Sciatic nerve (tissue), 2 donors: ENCODE data around the gene RAB13. TPM values are rescaled to one million over a fixed set of nuclear protein-coding genes. Genes with fewer than 3 reads are reported as not detected.
A peak's percentile ranks its signal among the peaks of the same experiment; 100 is the strongest.

Experiments
- ATAC-seq: fragments of 200-7000 bp; cut with Tn5 transposase; one replicate; pipeline ENCODE4 v1.9.1; 2020; ENCODE audit warnings: mild to moderate bottlenecking, moderate library complexity
- DNase-seq: peaks from one replicate; pipeline ENCODE4 v3.0.0-alpha.2; 2020; ENCODE audit warnings: low spot score
- intact Hi-C: fragments of 100-400 bp; cut with DNase I; formaldehyde crosslinking; loops from one replicate; pipeline ENCODE4 v1.14.2; 2022
- total RNA-seq: library from RNA; stranded (reverse); fragmentation: NEBNext Ultra II Directional; extraction: Animal tissue kit (Norgen Biotek cat#: 25700); gene quantifications from one replicate; pipeline ENCODE4 v1.2.1, GENCODE V29; 2021
- donor health status: DM: no; HTN: no; CAD: no.
- donor health status: DM: no; HTN: no; CAD: no.

RAB13 gene
- total RNA-seq, 1 donor from 2014 or later: 90.1 TPM

DNA sequence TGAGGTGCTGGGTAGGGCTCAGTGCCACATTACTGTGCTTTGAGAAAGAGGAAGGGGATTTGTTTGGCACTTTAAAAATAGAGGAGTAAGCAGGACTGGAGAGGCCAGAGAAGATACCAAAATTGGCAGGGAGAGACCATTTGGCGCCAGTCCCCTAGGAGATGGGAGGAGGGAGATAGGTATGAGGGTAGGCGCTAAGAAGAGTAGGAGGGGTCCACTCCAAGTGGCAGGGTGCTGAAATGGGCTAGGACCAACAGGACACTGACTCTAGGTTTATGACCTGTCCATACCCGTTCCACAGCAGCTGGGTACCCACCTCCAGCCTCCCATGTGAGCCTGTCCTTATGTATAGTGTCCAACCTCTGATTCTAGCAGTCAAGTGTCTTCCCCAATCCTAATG lies 26.7 kb downstream of the RAB13 start:
- intact Hi-C loops: no loop called here
- no peak for DNase-seq
- no peak for ATAC-seq

DNA sequence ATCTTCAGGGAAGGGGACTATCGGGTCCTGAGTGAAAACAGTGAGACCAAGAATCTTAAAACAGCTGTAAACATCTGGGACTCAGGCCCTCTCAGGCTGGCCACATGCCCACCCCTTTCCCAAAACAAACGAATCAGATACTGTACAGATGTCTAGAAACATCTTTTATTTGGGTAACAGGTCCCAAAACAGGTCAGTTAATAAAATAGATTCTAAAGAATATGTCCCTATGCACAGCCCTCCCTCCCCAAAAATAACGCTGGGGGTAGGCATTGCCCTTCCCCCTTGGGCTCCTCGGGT lies 27.2 kb downstream of the RAB13 start:
- intact Hi-C loops: no loop called here

DNA sequence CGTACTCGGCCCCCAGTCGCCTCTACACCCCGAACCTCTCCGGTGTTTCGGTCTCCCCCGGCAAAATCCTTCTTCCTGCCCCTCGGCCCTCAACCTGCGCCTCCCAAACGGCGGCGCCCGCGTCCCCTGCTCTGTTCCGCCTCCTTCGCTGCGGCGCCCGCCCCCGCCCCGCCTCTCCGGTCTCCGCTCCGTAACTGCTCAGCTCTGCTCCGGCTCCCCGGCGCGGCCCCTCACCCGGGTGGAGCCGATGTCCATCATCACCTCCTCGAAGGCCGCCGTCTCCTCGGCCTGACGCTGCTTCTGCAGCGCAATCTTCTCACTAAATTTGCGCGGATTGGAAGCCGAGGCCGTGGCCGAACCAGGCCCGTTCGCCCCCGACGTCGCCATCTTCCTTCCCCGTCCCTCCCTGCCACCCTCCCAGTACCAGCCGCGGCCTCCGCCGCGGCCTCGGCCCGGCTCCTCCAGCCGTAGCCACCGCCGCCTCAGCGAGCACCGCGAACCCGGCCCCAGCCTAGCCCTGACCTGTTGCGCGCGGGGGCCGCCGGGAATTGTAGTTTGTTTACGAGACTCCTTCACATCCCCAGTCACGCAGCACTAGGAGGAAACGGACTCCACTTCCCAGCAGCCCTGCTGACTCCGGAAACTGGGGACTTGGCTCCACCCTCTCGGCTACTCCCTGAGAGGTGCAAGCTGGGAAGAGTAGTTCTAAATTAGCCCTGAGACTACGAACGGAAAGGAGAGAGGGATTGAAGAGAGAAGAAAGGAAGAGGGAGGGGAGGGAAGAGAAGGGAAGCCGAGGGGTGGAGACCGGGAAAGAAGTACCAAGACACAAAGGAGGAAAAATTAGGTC lies 27.8 kb downstream of the RAB13 start, which contains the start of gene CRTC2:
TSS of gene CRTC2 (minus strand) at position 502 of the 850 bp plus-strand sequence. CDS start at position 387, 115 bp downstream.
- DNase-seq: peak; percentile 99
- ATAC-seq: peak; percentile 94
- intact Hi-C loops: no loop called here

More for the DNA sequence above, 27.2 kb downstream of the RAB13 start:
- DNase-seq (no peak), ATAC-seq (no peak)

DNA sequence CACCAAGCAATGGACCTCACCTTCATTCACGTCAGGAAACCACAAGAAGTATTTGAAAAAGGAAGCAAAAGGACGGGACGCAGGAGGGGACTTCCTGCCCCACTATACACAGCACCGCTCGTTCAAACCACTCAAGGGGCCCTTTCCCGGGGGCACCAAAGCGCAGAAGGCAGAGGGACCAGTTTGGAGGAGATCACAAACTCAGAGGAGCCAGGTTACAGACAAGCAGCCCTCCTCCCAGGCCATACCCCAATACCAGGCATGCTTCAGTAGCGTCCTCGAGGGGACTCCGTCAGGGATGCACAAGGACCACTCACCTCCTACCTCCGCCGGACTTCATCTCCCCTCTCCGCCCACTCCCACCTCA lies 28.4 kb downstream of the RAB13 start:
- intact Hi-C loops: no loop called here
- no peak for ATAC-seq
- no peak for DNase-seq

DNA sequence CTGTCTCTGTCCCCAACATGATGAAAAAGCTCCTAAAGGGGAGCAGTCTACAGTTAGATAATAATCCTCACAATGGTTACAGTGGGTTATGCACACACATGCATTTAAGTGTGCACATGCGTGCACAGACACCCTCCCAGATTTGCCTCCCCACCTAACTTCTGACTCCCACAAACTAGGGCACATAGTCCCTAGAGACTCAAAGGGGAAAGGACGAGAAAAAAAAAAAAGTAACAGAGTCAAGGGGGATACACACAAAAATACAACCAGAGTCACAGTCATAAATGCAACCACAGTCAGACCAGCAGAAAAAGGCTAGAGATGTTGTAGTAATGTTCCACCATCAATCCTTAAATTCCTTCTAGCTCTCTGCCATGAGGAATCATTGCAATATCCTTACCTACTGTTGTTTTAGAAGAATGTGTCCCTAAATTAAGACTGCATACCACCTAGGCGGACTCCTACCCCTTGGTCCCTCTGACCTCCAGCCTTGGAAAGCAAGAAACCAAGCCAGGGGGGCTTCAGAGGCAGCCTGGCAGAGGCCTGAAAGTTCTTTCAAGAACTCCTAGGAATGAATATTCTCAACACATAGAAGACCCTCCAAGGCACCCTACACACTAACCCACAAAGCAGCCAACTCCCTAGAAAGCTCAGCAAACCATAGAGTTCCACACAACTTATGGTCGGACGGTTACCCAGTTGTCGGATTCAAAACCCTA lies 29.0 kb downstream of the RAB13 start:
- intact Hi-C loops: no loop called here
- DNase-seq (no peak), ATAC-seq (no peak)

DNA sequence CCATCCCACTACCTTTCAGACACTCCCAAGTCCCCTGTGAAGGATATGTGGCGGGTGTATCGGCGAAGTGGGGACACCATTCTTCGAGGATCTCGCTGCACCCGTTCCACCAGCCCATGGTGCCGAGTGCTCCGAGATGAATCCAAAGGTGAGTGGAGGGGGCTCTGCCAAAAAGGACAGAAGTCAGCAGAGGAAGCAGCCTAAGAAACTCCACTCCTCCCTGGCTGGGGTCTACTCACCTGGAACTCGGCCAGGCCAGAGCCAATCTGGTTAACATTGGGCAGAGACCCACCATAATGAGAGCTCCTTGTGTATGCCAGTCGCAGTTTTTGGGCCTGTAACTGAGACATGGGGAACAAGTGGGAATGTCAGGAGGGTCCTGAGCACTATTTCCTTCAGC lies 31.3 kb downstream of the RAB13 start:
- intact Hi-C loops: no loop called here
- ATAC-seq (no peak), DNase-seq (no peak)

DNA sequence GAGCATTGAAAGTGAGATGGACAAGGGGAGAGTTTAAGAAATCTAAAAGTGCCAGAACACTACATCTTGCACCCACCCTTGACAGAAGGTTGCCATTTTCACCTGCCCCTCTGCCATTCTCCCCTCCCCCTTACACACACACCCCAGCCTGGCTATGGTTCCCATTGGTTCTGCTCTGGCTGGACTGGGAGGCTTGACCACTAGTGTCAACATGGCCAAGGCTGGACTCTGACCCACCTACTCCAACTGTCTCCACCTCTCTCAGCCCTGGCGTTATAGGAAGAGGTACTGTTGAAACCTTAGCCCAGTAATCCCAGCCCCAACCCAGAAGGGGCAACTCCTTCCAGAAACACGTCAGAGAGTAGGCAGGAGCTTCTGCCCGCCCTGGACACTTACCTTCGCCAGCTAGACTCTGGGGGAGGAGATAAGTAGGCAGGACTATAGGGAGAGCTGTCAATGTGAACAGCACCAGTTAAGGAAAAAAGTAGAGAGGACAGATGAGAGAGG lies 32.2 kb downstream of the RAB13 start:
- ATAC-seq (no peak), DNase-seq (no peak)
- intact Hi-C loops: no loop called here

DNA sequence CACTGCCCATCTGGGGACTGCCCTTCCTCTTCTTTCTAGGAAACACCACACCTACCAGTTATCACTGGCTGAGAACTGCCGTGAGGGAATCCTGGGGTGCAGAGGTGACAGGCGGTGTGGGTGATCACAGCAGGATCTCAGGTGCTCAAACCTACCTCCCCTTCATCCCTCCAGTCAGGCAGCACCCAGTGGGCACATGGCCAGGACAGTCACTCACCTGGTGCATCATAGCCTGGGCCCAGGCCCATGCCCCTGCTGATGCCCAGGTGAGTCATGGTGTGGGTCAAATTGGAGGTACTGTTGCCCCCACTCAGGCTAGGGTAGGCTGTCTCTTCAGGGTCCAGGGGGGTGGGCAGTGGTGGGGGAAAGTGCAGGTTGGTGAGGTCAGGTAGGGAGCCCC lies 34.3 kb downstream of the RAB13 start:
- ATAC-seq (no peak), DNase-seq (no peak)

DNA sequence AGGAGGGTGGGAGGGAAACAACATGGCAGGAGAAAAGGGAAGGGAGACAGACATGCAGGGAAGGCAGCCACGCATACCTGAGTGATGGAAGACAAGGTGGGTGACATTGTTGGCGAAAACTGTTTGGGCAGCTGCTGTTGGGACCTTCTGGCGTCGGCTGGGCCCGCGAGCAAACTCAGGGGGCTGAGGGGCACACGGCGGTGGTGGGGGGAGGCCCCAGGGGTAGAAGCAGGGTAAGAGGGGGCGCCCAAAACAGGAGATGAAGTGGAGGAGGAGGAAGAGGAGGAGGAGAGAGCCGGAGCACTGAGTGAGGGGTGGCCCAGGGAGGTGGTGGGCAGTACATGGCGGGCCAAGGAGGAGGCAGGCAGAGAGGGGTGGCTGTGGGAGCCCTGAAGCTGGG lies 35.0 kb downstream of the RAB13 start:
- intact Hi-C loops: no loop called here
- ATAC-seq (no peak), DNase-seq (no peak)

More for the DNA sequence above, 34.3 kb downstream of the RAB13 start:
- intact Hi-C loops: no loop called here

DNA sequence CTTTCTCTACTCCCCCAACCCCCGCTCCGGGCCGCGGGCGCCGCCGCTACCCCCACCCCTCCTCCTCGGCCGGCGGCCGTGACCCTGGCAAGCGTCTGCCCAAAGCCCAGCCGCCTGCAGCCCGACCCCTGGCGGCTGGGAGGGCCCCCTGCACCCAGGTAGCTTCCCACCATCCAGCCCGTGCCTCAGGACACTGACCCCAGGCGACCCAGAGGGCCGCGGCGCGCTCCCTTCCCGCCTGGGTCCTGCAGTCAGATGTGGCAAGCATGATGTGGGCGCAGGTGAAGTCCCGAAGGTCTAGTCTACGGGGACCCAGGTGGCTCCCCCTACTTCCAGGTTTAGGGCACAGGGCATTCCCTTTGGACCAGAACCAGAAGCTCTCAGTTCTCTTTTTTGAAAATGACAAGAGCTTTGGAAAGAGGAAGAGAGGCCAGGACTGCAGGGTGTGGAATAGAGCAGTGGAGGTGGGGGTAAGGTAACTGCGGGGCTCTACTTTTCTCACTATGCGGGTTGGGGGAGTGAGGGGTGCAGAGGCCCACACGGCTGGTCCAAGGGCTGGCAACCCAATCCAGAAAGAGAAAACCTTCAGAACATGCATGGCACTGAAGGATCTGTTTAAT lies 39.4 kb downstream of the RAB13 start, which contains the start of gene DENND4B:
TSS of gene DENND4B (minus strand) at position 97 of the 620 bp plus-strand sequence. CDS start 2,344 bp downstream, outside the sequence.
- peak; percentile 84 for ATAC-seq
- peak; percentile 89 for DNase-seq
- intact Hi-C loops: loop anchor here (10.0 kb wide), 1 partner anchor 132 kb away; no protein-coding TSS in a partner anchor

DNA sequence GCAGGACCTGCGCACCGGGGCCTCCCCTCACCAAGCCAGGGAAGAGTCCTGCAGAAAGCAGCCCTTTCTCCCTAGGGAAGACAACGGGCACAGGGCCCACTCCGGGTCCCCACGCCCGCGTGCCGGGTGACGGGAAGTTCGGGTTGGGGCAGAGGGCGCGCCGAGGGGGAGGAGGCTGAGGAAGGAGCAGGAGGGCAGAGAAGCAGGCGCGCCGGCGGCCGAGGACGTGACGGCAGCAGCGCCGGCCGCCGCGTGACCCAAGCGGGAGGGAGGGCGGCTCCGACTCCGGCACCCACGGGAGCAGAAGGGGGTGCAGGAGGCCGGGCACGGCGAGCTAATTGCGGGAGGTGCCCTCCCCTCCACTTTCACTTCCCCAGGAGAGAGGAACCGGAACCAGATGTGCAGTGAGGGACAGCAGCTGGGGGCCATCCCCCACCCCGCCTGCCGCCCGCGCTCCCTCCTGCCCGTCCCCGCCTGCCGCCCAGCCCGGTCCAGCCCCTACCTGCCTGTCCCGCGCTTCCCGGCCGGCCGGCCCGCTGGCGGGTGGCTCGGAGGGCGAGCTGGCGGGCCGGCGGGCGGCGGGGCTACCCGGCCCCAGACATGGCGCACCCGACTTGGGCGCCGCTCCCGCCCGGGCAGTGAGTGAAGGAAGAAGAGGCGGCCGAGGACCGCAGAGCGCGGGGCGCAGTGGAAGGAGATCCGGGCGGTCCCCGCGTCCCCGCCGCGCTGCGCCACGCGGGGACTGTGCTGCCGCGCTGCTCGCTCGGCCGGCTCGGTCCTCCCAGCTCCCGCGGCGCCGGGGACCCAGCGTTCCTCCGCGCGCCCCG lies 40.1 kb downstream of the RAB13 start:
- ATAC-seq: peak; percentile 92
- intact Hi-C loops: loop anchor here (10.0 kb wide), 1 partner anchor 131 kb away; no protein-coding TSS in a partner anchor

DNA sequence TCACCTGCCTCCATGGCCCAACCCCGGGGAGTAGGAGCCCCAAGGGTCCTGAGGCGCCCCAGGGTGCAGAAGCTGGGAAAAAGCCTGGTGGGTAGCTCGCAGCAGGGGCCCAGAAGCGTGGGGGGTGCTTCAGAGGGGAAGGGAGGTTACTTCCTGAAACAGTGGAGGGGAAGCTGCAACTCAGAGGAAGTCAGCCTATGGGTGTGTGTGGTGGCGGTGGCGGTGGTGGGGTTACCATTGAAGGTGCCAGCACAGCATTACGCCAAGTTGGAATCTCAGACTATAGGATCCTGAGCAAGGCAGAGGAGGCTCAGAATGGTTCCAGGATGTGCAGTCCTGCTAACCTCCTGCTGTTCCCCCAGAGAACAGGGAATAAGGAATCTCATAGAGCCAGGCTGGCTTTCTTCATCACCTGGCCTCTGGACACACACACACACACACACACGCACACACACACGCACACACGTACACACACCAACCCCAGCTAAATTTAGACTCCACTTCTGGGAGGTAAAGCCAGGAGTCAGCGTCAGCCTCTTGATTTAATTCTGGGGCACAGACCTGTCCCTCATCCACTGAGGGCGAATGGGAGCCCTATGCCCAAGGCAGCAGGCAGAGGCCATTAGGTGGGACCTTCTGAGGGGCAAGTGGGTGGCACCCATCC lies 40.9 kb downstream of the RAB13 start:
- ATAC-seq (peak; percentile 58), DNase-seq (peak; percentile 70)
- intact Hi-C loops: loop anchor here (10.0 kb wide), 1 partner anchor 130 kb away; no protein-coding TSS in a partner anchor

More for the DNA sequence above, 40.1 kb downstream of the RAB13 start:
- peak; percentile 93 for DNase-seq

DNA sequence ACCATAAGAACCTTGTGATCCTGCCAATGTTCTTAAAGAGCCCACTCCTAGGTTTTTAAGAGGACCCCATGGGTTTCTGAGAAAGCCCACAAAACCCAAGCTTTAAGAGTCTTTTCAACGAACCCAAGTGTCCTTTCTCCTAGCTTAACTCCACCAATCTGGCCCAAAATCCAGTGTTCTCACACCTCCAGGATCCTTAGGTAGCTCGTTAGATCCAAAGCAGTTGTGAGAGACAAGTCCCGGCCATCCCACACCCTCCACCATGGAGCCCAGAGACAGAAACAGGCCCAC lies 41.4 kb downstream of the RAB13 start:
- no peak for ATAC-seq

DNA sequence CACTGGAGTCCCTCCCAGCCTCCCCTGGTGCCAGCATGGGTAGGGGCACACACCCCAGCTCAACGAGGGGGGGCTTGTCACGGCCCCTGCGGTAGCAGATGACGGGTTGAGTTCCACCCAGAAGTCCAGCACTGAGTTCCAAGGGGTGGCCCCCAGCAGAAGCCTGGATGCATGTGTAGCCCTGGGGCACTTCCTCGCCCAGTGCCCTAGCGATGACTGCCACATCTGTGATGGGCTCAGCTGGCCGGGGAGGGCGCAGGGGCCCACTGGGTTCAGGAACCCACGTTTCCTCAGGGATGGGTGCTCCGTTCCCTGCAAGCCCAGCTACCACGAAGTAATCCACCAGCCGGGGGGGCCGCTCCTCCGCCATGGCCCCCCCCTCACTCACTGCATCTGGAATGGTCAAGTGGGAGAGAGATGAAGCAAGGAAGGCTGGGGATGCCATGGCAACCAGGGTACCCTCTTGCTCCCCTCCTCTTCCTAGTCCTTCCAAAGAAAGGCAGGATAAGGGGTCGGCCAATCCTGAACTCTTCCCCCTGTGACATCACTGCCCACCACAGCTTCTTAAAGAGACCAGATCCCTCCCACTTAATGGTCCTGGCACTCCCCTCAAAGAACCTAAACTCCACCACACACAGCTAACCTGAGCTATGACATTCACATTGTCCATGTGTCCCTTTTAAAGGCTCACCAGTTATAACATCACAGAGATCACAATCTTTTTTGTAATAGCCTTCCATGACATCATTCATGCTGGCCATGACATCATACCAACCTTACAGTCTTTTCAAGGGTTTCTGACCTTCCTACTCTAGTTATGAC lies 41.9 kb downstream of the RAB13 start:
- no peak for ATAC-seq
- intact Hi-C loops: loop anchor here (10.0 kb wide), 1 partner anchor 129 kb away; no protein-coding TSS in a partner anchor
- no peak for DNase-seq

More for the DNA sequence above, 41.4 kb downstream of the RAB13 start:
- intact Hi-C loops: loop anchor here (10.0 kb wide), 1 partner anchor 130 kb away; no protein-coding TSS in a partner anchor
- DNase-seq: no peak

DNA sequence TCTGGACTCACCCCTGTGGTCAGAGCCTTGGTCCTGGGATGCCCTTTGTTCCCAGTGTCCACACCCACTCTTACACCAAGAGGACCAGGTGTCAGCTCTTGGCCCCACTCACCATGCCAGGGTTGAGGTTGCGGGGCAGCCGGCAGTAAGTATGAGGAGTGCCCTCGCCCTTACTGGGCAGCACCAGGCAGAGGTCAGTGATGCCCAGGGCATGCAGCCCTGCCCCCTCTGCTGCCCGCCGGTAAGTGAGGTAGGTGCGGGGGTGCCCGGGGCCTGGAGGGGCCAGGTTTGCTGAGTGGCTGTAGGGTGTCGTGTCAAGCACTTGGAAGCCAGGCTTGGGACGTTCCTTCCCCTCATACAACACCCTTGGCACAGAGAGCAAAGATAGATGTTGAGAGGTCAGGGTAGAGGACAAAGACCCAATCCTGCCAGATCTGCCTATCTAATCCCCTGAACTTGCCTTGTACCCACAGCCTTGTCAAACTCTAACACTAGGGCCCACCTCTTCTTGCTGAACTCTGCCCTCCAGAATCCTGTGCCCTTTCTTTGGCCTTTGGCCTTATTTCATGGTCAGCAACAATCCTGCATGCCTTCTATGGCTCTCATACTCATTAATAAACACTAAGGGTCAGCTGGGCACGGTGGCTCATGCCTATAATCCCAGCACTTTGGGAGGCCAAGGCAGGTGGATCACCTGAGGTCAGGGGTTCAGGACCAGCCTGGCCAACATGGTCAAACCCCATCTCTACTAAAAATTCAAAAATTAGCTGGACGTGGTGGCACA lies 43.2 kb downstream of the RAB13 start:
- ATAC-seq (no peak), DNase-seq (no peak)
- intact Hi-C loops: loop anchor here (10.0 kb wide), 1 partner anchor 128 kb away; no protein-coding TSS in a partner anchor
